SH-SY5Y (cell line): ENCODE measurements around the gene SPAG4.

Source experiments
- GATA2 ChIP-seq: IDR thresholded peaks from 2 replicates; pipeline ENCODE4 v1.6.1; 2011; ENCODE audit warnings: mild to moderate bottlenecking, low read depth, low read length
- GATA3 ChIP-seq: IDR thresholded peaks from 2 replicates; pipeline ENCODE4 v1.6.1; 2011; ENCODE audit warnings: low read depth, mild to moderate bottlenecking, low read length, moderate library complexity

DNA sequence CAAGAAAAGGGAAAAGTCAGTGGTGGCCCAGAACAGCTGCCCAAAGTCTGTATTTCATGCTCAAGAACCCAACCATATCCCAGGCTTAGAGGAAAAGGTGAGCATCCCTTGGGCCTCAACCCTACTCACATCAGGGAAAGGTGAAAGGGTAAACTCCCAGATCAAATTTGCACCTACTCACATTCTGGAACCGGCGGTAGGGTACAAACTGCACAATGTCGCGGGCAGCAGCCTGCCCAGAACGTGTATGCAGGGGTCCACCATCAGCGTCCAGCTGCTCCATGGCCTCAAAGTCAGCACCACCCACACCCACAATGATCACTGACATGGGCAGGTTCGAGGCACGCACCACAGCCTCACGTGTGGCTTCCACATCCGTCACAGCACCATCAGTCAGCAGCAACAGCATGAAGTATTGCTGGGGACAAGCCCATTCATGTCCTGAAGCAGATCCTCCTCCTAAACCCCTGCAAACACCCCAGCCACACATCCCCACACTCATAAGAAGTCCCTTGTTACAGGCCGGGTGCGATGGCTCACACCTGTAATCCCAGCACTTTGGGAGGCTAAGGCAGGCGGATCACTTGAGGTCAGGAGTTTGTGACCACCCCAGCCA is 10.9 kb downstream of the SPAG4 start:
- TF ChIP-seq GATA2 (no peak), GATA3 (no peak)
